NCI-H146 treated with DMSO at 0.1 percent for 48 hours (cell line): ENCODE data around the gene MEGF11.

ENCODE experiments used
- DNase-seq: peaks from one replicate; lab custom pipeline; 2025; ENCODE audit not compliant: unreplicated experiment; lab: John Stamatoyannopoulos, UW

The MEGF11 gene

GRCh38 chr15:66172324-66172980 lies 81.1 kb downstream of the MEGF11 start:
- DNase-seq: no peak

- no peak for DNase-seq
Observed at GRCh38 chr15:66171841-66172240, 81.7 kb downstream of the MEGF11 start.

- DNase-seq: no peak
Observed at GRCh38 chr15:66170716-66171115, 82.8 kb downstream of the MEGF11 start.

- DNase-seq: no peak
Observed at GRCh38 chr15:66170042-66170441, 83.5 kb downstream of the MEGF11 start.

- no peak for DNase-seq
Observed at GRCh38 chr15:66169625-66170024, 83.9 kb downstream of the MEGF11 start.

GRCh38 chr15:66169023-66169422 lies 84.5 kb downstream of the MEGF11 start:
- DNase-seq: no peak

- DNase-seq: no peak
Observed at GRCh38 chr15:66167854-66168253, 85.7 kb downstream of the MEGF11 start.

GRCh38 chr15:66165856-66166255 lies 87.7 kb downstream of the MEGF11 start:
- no peak for DNase-seq

- no peak for DNase-seq
Observed at GRCh38 chr15:66164788-66165187, 88.8 kb downstream of the MEGF11 start.

GRCh38 chr15:66163553-66163952 lies 90.0 kb downstream of the MEGF11 start:
- DNase-seq: no peak

GRCh38 chr15:66162286-66162685 lies 91.3 kb downstream of the MEGF11 start:
- DNase-seq: no peak

- no peak for DNase-seq
Observed at GRCh38 chr15:66161575-66162118, 91.9 kb downstream of the MEGF11 start.

GRCh38 chr15:66161108-66161507 lies 92.4 kb downstream of the MEGF11 start:
- no peak for DNase-seq

- peak; percentile 49 for DNase-seq
Observed at GRCh38 chr15:66157507-66157906, 96.0 kb downstream of the MEGF11 start.

- no peak for DNase-seq
Observed at GRCh38 chr15:66156310-66156975, 97.1 kb downstream of the MEGF11 start.

- DNase-seq: no peak
Observed at GRCh38 chr15:66155065-66155464, 98.5 kb downstream of the MEGF11 start.

- DNase-seq: peak; percentile 13
Observed at GRCh38 chr15:66154581-66154980, 99.0 kb downstream of the MEGF11 start.

GRCh38 chr15:66153549-66154415 lies 99.8 kb downstream of the MEGF11 start:
- DNase-seq: peak; percentile 93

GRCh38 chr15:66152650-66153049 lies 100.9 kb downstream of the MEGF11 start:
- no peak for DNase-seq

GRCh38 chr15:66151809-66152208 lies 101.7 kb downstream of the MEGF11 start:
- peak; percentile 78 for DNase-seq

GRCh38 chr15:66149871-66150270 lies 103.7 kb downstream of the MEGF11 start:
- no peak for DNase-seq

- DNase-seq: no peak
Observed at GRCh38 chr15:66148187-66148586, 105.4 kb downstream of the MEGF11 start.
